Lower lobe of right lung (tissue), 2 donors: ENCODE measurements around the gene KCNK13. TPM values are rescaled to one million over a fixed set of nuclear protein-coding genes. Genes with fewer than 3 reads are reported as not detected.
"Not testable (repeated sequence)": the region's sequence is repeated elsewhere in the genome, so short reads cannot be mapped to it uniquely, and the experiment has no call there.

Experiments used
- ATAC-seq, 2 donors: fragments of 200-7000 bp; cut with Tn5 transposase; one replicate each; pipeline ENCODE4 v1.9.1; 2020 to 2022; ENCODE audit warnings: mild to moderate bottlenecking in 2 of 2, moderate library complexity in 2 of 2
- DNase-seq: peaks from one replicate; pipeline ENCODE4 v3.0.0-alpha.2; 2020
- H3K27ac ChIP-seq: fragments of 200-600 bp; one replicate; pipeline ENCODE4 v1.8.0; 2022
- H3K27me3 ChIP-seq: fragments of 200-600 bp; one replicate; pipeline ENCODE4 v1.8.0; 2022; ENCODE audit warnings: low read depth
- H3K36me3 ChIP-seq: fragments of 200-600 bp; one replicate; pipeline ENCODE4 v1.8.0; 2022; ENCODE audit warnings: mild to moderate bottlenecking
- H3K4me1 ChIP-seq: fragments of 200-600 bp; one replicate; pipeline ENCODE4 v1.8.0; 2022
- H3K4me3 ChIP-seq: fragments of 200-600 bp; one replicate; pipeline ENCODE4 v1.8.0; 2022; ENCODE audit warnings: mild to moderate bottlenecking
- H3K9me3 ChIP-seq: fragments of 200-600 bp; one replicate; pipeline ENCODE4 v1.8.0; 2022
- intact Hi-C: fragments of 100-400 bp; cut with DNase I; formaldehyde crosslinking; loops from one replicate; pipeline ENCODE4 v1.11.0; 2022
- total RNA-seq: library from RNA; stranded (reverse); fragmentation: NEBNext Ultra II Directional; extraction: Animal tissue kit (Norgen Biotek cat#: 25700); gene quantifications from one replicate; pipeline ENCODE4 v1.2.1, GENCODE V29; 2021
- TF ChIP-seq, protein P1 (sequence below): fragments of 200-600 bp; IDR thresholded peaks from one replicate; pipeline ENCODE4 v1.8.0; 2022; ENCODE audit warnings: antibody characterized with exemption, mild to moderate bottlenecking
- donor health status: DM: no; HTN: yes; CAD: no; lungs with severe emphysema.

The KCNK13 gene
- total RNA-seq, 1 donor from 2014 or later: 1.2 TPM

DNA sequence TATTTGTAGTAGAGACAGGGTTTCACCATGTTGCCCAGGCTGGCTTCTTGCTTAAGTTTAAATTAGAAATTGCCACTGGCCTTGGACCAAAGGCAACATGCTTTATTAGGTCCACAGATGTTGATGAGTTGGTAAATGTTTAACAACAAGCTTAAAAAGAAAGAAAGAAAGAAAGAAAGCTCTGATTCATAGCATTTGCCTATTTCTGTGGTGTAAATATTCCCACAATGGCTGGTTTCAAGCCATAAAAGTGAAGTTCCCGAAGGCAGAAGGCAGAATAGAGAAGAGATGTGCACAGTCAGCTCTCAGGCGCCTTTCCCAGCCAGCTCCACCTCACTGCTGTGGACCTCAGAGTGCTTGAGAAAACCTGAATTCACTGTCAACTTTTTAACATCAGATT lies 26.4 kb downstream of the KCNK13 start:
- intact Hi-C loops: no loop called here

DNA sequence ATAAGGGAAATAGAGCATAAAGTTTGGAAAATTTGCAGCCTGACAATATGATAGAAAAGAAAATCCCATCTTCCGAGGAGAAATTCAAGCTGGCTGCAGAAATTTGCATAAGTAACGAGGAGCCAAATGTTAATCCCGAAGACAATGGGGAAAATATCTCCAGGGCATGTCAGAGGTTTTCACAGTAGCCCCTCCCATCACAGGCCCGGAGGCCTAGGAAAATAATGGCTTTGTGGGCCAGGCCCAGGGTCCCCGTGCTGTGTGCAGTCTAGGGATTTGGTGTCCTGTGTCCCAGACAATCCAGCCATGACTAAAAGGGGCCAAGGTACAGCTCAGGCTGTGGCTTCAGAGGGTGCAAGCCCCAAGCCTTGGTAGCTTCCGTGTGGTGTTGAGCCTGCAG lies 27.7 kb downstream of the KCNK13 start:
- H3K27ac ChIP-seq, ATAC-seq, H3K27me3 ChIP-seq, H3K9me3 ChIP-seq, H3K4me3 ChIP-seq, H3K36me3 ChIP-seq, DNase-seq, intact Hi-C loops, H3K4me1 ChIP-seq: not testable (repeated sequence)

More for the DNA sequence above, 26.4 kb downstream of the KCNK13 start:
- no peaks in the 10 kb centered on the region for H3K36me3 ChIP-seq
- ATAC-seq (no peak), DNase-seq (no peak)
- TF ChIP-seq, protein P1, sequence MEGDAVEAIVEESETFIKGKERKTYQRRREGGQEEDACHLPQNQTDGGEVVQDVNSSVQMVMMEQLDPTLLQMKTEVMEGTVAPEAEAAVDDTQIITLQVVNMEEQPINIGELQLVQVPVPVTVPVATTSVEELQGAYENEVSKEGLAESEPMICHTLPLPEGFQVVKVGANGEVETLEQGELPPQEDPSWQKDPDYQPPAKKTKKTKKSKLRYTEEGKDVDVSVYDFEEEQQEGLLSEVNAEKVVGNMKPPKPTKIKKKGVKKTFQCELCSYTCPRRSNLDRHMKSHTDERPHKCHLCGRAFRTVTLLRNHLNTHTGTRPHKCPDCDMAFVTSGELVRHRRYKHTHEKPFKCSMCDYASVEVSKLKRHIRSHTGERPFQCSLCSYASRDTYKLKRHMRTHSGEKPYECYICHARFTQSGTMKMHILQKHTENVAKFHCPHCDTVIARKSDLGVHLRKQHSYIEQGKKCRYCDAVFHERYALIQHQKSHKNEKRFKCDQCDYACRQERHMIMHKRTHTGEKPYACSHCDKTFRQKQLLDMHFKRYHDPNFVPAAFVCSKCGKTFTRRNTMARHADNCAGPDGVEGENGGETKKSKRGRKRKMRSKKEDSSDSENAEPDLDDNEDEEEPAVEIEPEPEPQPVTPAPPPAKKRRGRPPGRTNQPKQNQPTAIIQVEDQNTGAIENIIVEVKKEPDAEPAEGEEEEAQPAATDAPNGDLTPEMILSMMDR: no peak
- H3K4me1 ChIP-seq: no peaks in the 10 kb centered on the region
- H3K27me3 ChIP-seq: peaks cover 5% of the 10 kb centered on the region
- no peak overlapping the region for H3K27ac ChIP-seq
- no peak overlapping the region for H3K4me3 ChIP-seq
- H3K9me3 ChIP-seq: no peaks in the 10 kb centered on the region

DNA sequence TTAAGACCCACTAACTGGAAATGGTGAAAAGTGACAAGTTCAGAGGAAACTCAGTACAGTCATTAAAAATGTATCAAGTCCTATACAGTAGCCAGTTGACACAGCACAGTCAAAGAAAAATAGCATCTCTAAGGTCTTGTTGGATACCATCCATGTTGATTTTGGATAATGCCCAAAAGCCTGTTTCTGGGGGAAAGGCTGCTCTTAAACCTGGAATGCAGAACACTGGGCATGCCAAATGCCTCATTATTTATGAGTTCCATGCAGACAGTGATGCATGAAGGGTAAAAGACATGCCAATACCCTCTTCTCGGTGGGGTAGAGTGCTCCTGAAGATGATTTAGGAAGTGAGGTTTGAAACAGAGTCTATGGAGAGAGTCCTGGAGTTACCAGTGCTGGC lies 29.6 kb downstream of the KCNK13 start:
- TF ChIP-seq, protein P1: no peak
- Histone ChIP-seq H3K4me1 (no peaks in the 10 kb centered on the region), H3K4me3 (no peak overlapping the region), H3K27me3 (peaks cover 5% of the 10 kb centered on the region), H3K27ac (no peak overlapping the region), H3K36me3 (no peaks in the 10 kb centered on the region), H3K9me3 (no peaks in the 10 kb centered on the region)
- ATAC-seq (no peak), DNase-seq (no peak)
- intact Hi-C loops: no loop called here

DNA sequence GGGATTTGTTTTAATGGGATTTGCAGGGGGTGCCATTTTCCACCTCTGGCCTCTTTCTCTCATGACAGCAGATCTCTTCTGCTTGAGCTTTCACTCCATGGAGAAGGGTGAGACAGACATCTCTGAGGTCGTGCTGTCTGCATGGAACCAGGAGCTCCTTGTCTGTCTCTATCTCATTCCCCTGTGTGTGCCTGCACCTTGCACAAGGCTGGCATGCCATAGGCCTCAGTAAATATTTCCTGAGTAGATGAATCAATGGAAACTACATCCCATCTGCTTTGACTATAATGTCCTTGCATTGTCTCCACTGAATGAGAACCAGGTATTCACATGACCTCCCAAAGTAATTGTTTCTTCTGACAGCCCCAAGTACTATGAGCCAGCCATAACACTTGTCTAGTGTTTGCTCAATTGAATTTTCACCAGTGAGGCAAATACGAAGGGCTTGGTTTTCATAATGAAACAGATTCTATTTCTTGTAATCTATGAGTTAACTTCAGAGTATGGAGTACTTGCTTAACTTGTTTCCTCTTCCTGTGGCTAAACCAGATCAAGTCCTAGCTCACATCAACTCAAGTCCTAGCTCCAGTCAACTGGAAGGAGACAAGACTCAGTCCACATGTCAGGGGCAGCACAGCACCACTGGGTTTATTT lies 32.3 kb downstream of the KCNK13 start:
- no peaks in the 10 kb centered on the region for H3K36me3 ChIP-seq
- no peak overlapping the region for H3K4me3 ChIP-seq
- no peak for DNase-seq
- H3K27ac ChIP-seq: no peak overlapping the region
- no peak for ATAC-seq
- peaks cover 5% of the 10 kb centered on the region for H3K27me3 ChIP-seq
- H3K4me1 ChIP-seq: no peaks in the 10 kb centered on the region
- intact Hi-C loops: no loop called here
- TF ChIP-seq, protein P1: no peak
- H3K9me3 ChIP-seq: no peaks in the 10 kb centered on the region

DNA sequence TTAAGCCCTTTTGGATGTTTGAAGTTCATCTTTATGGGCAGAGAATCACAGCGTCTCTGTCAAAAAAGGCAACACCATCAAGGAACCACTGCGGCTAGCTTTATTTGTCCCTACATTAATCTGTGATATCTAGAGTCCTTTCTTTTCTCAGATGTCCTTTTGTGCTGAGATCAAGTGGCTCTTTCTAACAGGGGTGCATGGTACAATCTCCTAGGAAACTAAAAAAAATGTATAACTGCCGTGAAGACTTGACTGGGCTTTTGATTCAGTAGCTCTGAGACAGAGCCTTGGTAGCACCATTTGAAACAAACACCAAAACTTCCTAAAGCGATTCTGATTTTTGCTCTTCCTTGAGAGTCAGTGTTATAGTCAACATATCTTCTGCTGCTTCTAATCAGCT lies 33.3 kb downstream of the KCNK13 start:
- H3K27ac ChIP-seq: no peak overlapping the region
- DNase-seq: no peak
- TF ChIP-seq, protein P1: no peak
- no peaks in the 10 kb centered on the region for H3K9me3 ChIP-seq
- no peaks in the 10 kb centered on the region for H3K4me1 ChIP-seq
- H3K4me3 ChIP-seq: no peak overlapping the region
- H3K36me3 ChIP-seq: no peaks in the 10 kb centered on the region
- no peak for ATAC-seq
- no peaks in the 10 kb centered on the region for H3K27me3 ChIP-seq
- intact Hi-C loops: no loop called here

DNA sequence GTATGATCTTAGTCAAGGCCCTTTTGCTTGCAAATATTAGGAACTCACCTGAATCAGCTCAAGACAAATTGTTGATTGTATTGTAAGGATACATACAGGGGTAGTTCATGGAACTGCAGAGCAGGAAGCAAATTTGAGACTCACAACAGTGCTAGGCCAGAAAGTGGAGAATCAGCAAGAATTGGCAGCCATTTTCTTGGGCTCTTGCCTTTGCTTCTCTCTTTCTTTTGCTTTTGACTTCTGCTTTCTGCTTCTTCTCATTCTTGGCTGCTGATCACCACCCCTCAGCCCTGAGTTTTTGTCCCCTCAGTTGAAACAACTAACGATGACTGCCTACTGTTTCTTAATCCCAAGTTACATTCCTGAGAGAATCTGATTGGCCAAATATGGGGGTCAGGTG lies 34.8 kb downstream of the KCNK13 start:
- intact Hi-C loops: no loop called here
- Histone ChIP-seq H3K27ac (no peak overlapping the region), H3K4me3 (no peak overlapping the region), H3K36me3 (no peaks in the 10 kb centered on the region), H3K9me3 (no peaks in the 10 kb centered on the region), H3K4me1 (no peaks in the 10 kb centered on the region), H3K27me3 (no peaks in the 10 kb centered on the region)
- ATAC-seq (no peak), DNase-seq (no peak)
- TF ChIP-seq, protein P1: no peak
